Bronchial epithelial cell (primary cell): ENCODE measurements around the gene ZNF592. TPM values are rescaled to one million over a fixed set of nuclear protein-coding genes. Genes with fewer than 3 reads are reported as not detected.
A peak's percentile ranks its signal among the peaks of the same experiment; 100 is the strongest.

Experiments used
- DNase-seq: peaks from one replicate; pipeline ENCODE4 v3.0.0-alpha.2; 2010; ENCODE audit warnings: low read depth
- FAIRE-seq: peaks from 2 replicates; lab custom pipeline; 2011; peaks lifted over from hg19 to GRCh38; lab: Jason Lieb, UNC
- H3K27me3 ChIP-seq: 2 replicates; pipeline ENCODE4 v1.5.1; 2011; ENCODE audit warnings: low read length; ENCODE audit not compliant: control insufficient read depth, insufficient read depth
- H3K36me3 ChIP-seq: 2 replicates; pipeline ENCODE4 v1.5.1; 2011; ENCODE audit warnings: low read length; ENCODE audit not compliant: control insufficient read depth, insufficient read depth
- H3K4me3 ChIP-seq: 2 replicates; pipeline ENCODE4 v1.5.1; 2011; ENCODE audit warnings: mild to moderate bottlenecking, low read depth, low read length, control low read depth
- total RNA-seq: library from RNA; depleted of rRNA; stranded (reverse); fragments of >200 nt; gene quantifications from 2 replicates; pipeline ENCODE4 v1.2.1, GENCODE V29; 2014
- TF ChIP-seq, protein P1 (sequence below): IDR thresholded peaks from 2 replicates; pipeline ENCODE4 v1.5.1; 2011; ENCODE audit warnings: mild to moderate bottlenecking, moderate library complexity, low read length, control low read depth, inconsistent platforms; ENCODE audit not compliant: insufficient read depth, severe bottlenecking

ZNF592 gene
- total RNA-seq, 1 donor from 2014 or later = 2.6 TPM

DNA sequence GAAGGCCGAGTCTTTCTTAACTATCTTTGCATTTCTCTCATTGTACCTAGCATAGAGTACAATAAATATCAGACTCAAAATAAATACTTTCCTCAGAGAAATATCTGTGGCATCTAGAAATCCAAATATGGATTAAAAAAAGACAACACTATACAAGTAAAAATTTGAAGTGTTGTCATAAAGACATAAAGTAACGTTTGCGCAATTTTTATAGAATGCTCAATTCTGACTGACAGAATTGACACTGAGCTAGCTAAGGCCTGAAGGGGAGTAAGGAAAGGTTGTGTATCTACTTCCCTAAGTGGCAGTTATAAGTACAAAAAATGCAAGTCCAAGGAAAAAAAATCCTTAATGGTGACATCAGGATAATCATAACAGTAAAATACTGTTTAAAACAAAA, 33.6 kb upstream of the ZNF592 start:
- no peaks in the 10 kb centered on the region for H3K27me3 ChIP-seq
- TF ChIP-seq, protein P1, sequence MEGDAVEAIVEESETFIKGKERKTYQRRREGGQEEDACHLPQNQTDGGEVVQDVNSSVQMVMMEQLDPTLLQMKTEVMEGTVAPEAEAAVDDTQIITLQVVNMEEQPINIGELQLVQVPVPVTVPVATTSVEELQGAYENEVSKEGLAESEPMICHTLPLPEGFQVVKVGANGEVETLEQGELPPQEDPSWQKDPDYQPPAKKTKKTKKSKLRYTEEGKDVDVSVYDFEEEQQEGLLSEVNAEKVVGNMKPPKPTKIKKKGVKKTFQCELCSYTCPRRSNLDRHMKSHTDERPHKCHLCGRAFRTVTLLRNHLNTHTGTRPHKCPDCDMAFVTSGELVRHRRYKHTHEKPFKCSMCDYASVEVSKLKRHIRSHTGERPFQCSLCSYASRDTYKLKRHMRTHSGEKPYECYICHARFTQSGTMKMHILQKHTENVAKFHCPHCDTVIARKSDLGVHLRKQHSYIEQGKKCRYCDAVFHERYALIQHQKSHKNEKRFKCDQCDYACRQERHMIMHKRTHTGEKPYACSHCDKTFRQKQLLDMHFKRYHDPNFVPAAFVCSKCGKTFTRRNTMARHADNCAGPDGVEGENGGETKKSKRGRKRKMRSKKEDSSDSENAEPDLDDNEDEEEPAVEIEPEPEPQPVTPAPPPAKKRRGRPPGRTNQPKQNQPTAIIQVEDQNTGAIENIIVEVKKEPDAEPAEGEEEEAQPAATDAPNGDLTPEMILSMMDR = no peak
- peaks cover 4% of the 10 kb centered on the region for H3K36me3 ChIP-seq
- no peak for DNase-seq
- FAIRE-seq = no peak
- peak overlapping the region; percentile 95 for H3K4me3 ChIP-seq

DNA sequence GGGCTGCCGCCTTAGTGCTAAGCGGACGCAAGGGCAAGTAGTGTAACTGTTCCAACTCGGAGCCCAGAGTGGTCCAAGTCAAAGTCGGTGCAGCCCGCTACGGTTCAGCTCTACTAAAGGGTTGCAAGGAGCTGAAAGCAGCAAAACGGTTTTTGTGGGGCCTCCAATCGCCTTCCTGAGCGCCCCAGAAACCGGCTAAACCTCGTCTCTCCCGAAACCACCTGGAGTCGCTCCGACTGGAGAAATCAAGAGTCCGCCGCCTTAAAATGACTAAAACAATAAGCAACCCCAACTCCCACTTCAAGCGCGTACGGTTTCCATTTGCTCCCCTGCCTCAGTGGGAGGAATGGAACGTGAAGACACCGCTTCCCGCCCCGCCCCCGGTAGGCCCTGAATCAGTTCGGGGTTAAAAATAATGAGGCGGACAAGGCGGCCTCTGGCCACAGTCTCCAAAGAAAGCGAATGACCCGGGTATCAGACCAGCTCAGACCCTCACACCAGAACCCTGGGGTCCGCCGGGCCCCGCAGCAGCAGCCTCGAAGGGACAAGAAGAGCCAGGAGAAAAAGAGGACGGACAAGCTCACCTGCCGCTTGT, 32.9 kb upstream of the ZNF592 start:
- peak; percentile 60 for DNase-seq
- H3K36me3 ChIP-seq = peaks cover 4% of the 10 kb centered on the region
- H3K27me3 ChIP-seq = no peaks in the 10 kb centered on the region
- peak overlapping the region; percentile 95 for H3K4me3 ChIP-seq
- TF ChIP-seq, protein P1 = no peak
- no peak for FAIRE-seq

DNA sequence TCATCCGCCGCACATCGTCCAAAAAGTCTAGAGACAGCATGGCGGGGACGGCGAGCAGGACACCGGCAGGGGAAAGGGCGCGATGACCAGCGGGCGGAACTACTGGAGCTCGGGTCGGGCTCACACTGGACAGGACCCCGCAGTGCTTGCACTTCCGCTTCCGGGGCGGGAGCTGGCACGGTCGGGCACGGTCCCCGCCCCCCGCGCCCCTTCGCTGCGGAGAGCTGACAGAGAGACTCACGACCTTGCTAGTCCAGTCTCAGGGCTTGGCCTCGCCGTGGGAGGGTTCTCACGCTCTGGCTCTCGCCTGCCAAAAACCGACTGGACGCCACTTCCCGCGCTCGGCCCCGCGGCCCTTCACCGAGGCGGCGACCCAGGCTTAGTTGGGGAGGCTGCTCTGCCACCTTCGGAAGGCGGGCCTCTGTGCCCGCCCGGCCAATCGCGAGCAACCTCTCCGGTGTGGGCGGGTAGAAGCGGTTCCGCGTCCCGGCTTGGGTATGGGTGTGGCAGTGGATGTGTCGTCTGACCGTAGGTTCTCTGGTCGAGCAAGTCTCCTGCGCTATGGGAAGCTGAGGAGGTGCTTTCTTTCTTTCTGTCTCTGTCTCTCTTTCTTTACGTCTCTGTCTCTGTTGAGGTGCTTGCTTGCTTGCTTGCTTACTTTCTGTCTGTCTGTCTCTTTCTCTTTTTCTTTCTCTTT, 32.2 kb upstream of the ZNF592 start, which contains the start of gene SEC11A:
TSS of gene SEC11A (minus strand) at position 104 of the 697 bp plus-strand sequence. CDS start at position 40, 64 bp downstream.
- Histone ChIP-seq H3K27me3 (no peaks in the 10 kb centered on the region), H3K4me3 (peak within 1 kb of the TSS; percentile 95), H3K36me3 (peaks cover under 1% of the 10 kb centered on the region)
- no peak for FAIRE-seq
- DNase-seq = peak; percentile 92
- TF ChIP-seq, protein P1 = no peak

DNA sequence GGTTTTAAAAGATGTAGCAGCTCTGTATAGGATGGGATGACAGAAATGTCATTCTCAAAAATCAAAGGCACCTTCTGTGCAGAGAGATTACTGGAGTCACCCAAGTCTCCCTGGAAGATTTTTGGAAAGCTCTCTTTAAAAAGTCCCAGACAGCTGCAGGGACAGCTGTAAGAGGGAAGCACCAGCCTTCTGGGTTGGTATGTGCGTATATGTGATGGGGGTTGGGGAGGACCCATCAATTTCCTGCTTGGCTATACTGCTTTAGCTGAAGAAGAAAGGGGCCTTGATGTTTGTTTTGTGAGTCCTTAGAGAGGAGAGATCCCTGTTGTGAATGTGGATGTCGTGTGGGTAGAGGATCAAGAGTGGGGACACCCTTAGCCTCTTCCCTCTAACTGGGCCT, 27.0 kb upstream of the ZNF592 start:
- DNase-seq (no peak), FAIRE-seq (no peak)

DNA sequence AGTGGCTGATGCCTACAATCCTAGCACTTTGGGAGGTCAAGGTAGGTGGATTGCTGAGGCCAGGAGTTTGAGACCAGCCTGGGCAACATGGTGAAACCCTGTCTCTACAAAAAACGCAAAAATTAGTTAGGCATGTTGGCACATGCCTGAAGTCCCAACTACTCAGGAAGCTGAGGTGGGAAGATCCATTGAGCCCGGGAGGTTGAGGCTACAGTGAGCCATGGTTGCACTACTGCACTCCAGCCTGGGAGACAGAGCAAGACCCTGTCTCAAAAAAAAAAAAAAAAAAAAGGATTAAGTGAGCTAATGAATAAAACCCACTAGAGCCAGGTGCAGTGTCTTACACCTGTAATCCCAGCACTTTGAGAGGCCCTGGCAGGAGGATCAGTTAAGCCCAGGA, 25.8 kb upstream of the ZNF592 start:
- FAIRE-seq (no peak), DNase-seq (peak; percentile 60)
- Histone ChIP-seq H3K36me3 (no peaks in the 10 kb centered on the region), H3K4me3 (no peak overlapping the region), H3K27me3 (no peaks in the 10 kb centered on the region)
- TF ChIP-seq, protein P1 = no peak

More for the DNA sequence above, 27.0 kb upstream of the ZNF592 start:
- H3K4me3 ChIP-seq = no peak overlapping the region
- no peaks in the 10 kb centered on the region for H3K36me3 ChIP-seq
- H3K27me3 ChIP-seq = no peaks in the 10 kb centered on the region
- TF ChIP-seq, protein P1 = no peak
